Measurements from ENCODE around the gene ANKRD18B. TPM values are rescaled to one million over a fixed set of nuclear protein-coding genes. Genes with fewer than 3 reads are reported as not detected.
"Not testable (repeated sequence)": the region's sequence is repeated elsewhere in the genome, so short reads cannot be mapped to it uniquely, and the experiment has no call there.

ANKRD18B gene
- total and polyA plus RNA-seq, 4 donors, result not detected

DNA sequence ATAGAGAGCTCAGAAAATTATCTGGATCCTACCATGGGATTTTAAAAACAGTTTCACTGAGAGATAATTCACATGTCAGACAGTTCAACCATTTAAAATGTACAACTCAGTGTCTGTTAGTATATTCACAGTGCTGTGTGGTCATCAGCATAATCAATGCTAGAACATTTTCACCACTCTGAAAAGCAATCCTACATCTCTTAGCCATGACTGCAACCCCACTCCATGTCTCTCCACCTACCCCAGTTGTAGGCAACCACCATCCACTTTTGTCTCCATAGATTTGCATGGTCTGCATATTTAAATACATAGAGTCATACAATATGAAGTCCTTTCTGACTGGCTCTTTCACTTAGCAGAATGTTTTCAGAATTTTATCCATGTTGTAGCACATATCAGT is 27.1 kb downstream of the ANKRD18B start:
- H3K9me3 ChIP-seq (ENCODE audit: control insufficient read depth, low read length); H3K27ac ChIP-seq (ENCODE audit: low read depth in 1 of 2, low read length in 2 of 2); H3K27me3 ChIP-seq (ENCODE audit: control insufficient read depth in 1 of 2, insufficient read depth in 2 of 2, low read length in 1 of 2); H3K36me3 ChIP-seq (ENCODE audit: control insufficient read depth in 1 of 2, insufficient read depth in 2 of 2, low read length in 1 of 2); H3K4me3 ChIP-seq (ENCODE audit: low read length in 2 of 2); DNase-seq; ATAC-seq (ENCODE audit: low FRiP score); intact Hi-C loops (cut with DNase I); H3K4me1 ChIP-seq (ENCODE audit: control insufficient read depth in 1 of 2, insufficient read depth in 2 of 2, low read length in 2 of 2): not testable (repeated sequence)

DNA sequence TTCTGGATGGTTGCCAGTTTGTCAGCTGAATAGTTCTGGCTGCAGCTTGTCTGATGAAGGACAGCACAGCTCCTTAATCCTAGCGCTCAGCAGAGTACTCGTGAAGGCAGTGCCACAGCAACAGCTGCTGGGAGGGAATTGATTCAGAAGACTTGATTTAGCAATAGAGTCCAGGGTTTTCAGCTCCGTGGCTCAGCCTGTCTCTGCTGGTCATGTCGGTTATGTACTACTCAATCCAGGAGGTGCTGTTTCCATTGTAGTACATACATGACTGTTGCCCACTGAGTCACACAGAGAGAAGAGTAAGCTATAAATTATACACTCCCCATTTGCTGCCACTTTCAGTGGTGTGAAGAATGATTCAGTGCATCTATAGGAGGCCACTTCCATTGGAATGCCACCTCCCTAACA is 28.3 kb downstream of the ANKRD18B start:
- WGBS, 2 donors, result 7% methylated on average over 4 of the region's 4 CpGs
- H3K27me3 ChIP-seq (ENCODE audit: control insufficient read depth in 1 of 2, insufficient read depth in 2 of 2, low read length in 1 of 2); H3K9me3 ChIP-seq (ENCODE audit: control insufficient read depth, low read length); H3K4me1 ChIP-seq (ENCODE audit: control insufficient read depth in 1 of 2, insufficient read depth in 2 of 2, low read length in 2 of 2); H3K36me3 ChIP-seq (ENCODE audit: control insufficient read depth in 1 of 2, insufficient read depth in 2 of 2, low read length in 1 of 2); ATAC-seq (ENCODE audit: low FRiP score); H3K4me3 ChIP-seq (ENCODE audit: low read length in 2 of 2); DNase-seq; intact Hi-C loops (cut with DNase I); H3K27ac ChIP-seq (ENCODE audit: low read depth in 1 of 2, low read length in 2 of 2): not testable (repeated sequence)

DNA sequence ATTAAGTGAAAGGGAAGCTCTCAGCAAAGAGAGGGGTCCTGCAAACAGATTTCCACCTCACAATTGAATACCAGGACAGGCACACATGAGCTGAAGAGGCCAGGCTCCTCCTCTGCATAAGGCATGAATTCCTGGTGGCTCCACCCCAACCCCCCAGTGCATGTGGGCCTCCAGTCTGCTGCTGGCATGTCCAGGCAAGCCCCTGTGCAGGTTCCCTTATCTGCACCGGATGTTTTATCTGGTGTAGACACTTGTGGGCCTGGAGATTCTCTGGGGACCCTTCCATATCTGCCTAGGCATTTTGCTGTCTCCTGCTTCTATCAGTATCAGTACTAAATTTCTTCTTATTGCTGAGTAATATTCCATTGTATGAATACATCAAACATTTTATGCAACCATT is 36.2 kb downstream of the ANKRD18B start:
- H3K36me3 ChIP-seq (ENCODE audit: control insufficient read depth in 1 of 2, insufficient read depth in 2 of 2, low read length in 1 of 2); H3K4me1 ChIP-seq (ENCODE audit: control insufficient read depth in 1 of 2, insufficient read depth in 2 of 2, low read length in 2 of 2); H3K4me3 ChIP-seq (ENCODE audit: low read length in 2 of 2); H3K27me3 ChIP-seq (ENCODE audit: control insufficient read depth in 1 of 2, insufficient read depth in 2 of 2, low read length in 1 of 2); DNase-seq; H3K27ac ChIP-seq (ENCODE audit: low read depth in 1 of 2, low read length in 2 of 2); ATAC-seq (ENCODE audit: low FRiP score); intact Hi-C loops (cut with DNase I); H3K9me3 ChIP-seq (ENCODE audit: control insufficient read depth, low read length): not testable (repeated sequence)
- 18 to 49% methylated on average over 1 of the region's 1 CpG for WGBS, 2 donors

DNA sequence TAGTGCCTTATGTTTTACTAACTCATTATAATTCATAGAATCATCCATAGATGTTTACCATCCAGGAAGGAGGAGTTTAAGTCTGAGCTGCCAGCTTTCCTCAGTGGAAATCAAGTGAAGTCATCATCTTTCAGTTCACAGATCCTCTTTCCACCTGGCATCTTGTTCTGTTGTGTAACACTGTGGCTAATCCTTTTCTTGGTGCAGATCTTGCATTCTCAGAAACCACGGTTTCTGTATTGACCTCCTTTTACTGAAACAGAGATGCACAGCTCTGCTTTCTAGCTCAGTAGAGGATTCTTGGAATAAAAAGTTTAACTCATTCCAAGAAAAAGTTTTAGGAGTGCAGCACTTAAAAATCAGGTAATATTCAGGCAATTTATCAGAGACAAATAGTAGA is 38.1 kb downstream of the ANKRD18B start:
- DNase-seq; H3K9me3 ChIP-seq (ENCODE audit: control insufficient read depth, low read length); H3K36me3 ChIP-seq (ENCODE audit: control insufficient read depth in 1 of 2, insufficient read depth in 2 of 2, low read length in 1 of 2); intact Hi-C loops (cut with DNase I); H3K27ac ChIP-seq (ENCODE audit: low read depth in 1 of 2, low read length in 2 of 2); ATAC-seq (ENCODE audit: low FRiP score); H3K4me1 ChIP-seq (ENCODE audit: control insufficient read depth in 1 of 2, insufficient read depth in 2 of 2, low read length in 2 of 2); H3K27me3 ChIP-seq (ENCODE audit: control insufficient read depth in 1 of 2, insufficient read depth in 2 of 2, low read length in 1 of 2); H3K4me3 ChIP-seq (ENCODE audit: low read length in 2 of 2): not testable (repeated sequence)
- 53 to 69% methylated on average over 1 of the region's 1 CpG for WGBS, 2 donors

DNA sequence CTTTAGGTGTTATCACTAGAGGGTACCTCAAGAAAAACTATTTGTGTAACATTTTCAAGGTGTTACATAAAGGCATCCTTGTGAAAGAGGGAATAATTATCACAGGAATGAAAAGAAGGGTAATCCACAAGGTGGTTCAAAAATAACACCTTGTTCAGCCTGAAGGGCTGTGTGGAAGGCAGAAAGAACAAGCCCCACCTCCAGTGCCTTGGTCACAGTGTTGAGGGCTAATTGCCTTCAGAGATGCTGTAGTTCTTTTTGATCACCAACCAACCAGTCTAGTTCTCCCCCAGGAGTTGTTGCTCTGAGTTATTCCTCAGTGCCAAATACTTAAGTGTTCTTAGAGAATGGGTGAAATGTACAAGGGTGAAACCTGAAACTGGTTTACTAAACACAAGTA is 43.7 kb downstream of the ANKRD18B start:
- H3K4me3 ChIP-seq (ENCODE audit: low read length in 2 of 2); H3K9me3 ChIP-seq (ENCODE audit: control insufficient read depth, low read length); H3K36me3 ChIP-seq (ENCODE audit: control insufficient read depth in 1 of 2, insufficient read depth in 2 of 2, low read length in 1 of 2); H3K4me1 ChIP-seq (ENCODE audit: control insufficient read depth in 1 of 2, insufficient read depth in 2 of 2, low read length in 2 of 2); intact Hi-C loops (cut with DNase I); H3K27me3 ChIP-seq (ENCODE audit: control insufficient read depth in 1 of 2, insufficient read depth in 2 of 2, low read length in 1 of 2); H3K27ac ChIP-seq (ENCODE audit: low read depth in 1 of 2, low read length in 2 of 2); ATAC-seq (ENCODE audit: low FRiP score); DNase-seq: not testable (repeated sequence)

DNA sequence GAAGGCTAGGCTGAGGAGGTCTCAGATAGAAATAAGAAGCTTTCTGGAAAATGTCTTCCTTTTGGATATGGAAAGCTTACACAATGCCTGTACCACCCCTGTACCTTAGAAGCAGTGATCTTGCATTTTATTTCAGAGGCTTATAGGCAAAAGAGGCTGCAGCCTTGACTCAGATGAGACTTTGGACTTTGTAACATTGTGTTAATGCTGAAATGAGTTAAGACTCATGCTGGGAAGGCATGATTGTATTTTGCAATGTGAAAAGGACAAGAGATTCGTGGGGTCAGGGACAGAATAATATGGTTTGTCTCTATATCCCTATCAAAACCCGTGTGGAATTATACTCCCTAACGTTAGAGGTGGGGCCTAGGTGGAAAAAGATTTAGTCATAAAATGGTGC is 53.7 kb downstream of the ANKRD18B start:
- intact Hi-C loops (cut with DNase I); H3K27me3 ChIP-seq (ENCODE audit: control insufficient read depth in 1 of 2, insufficient read depth in 2 of 2, low read length in 1 of 2); H3K4me3 ChIP-seq (ENCODE audit: low read length in 2 of 2); DNase-seq; H3K4me1 ChIP-seq (ENCODE audit: control insufficient read depth in 1 of 2, insufficient read depth in 2 of 2, low read length in 2 of 2); H3K36me3 ChIP-seq (ENCODE audit: control insufficient read depth in 1 of 2, insufficient read depth in 2 of 2, low read length in 1 of 2); H3K27ac ChIP-seq (ENCODE audit: low read depth in 1 of 2, low read length in 2 of 2); H3K9me3 ChIP-seq (ENCODE audit: control insufficient read depth, low read length); ATAC-seq (ENCODE audit: low FRiP score): not testable (repeated sequence)
- WGBS, 2 donors, result 84 to 91% methylated on average over 3 of the region's 3 CpGs

DNA sequence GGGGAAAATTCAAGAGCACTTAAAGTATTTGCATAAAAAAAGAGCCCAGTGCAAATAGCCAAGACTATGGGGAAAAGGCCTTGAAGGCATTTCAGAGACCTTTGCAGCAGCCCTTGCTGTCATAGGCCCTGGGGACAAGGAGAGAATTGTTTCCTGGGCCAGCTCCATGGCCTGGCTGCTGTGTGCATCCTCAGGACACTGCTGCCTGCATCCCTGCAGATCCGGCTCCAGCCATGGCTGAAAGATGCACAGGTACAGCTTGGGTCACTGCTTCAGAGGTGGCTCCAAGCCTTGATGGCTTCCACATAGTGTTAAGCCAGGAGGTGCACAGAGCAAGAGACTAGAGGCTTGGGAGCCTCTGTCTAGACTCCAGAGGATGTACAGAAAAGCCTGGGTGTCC is 55.9 kb downstream of the ANKRD18B start:
- ATAC-seq (ENCODE audit: low FRiP score); intact Hi-C loops (cut with DNase I): not testable (repeated sequence)
- 84 to 89% methylated on average over 1 of the region's 1 CpG for WGBS, 2 donors

DNA sequence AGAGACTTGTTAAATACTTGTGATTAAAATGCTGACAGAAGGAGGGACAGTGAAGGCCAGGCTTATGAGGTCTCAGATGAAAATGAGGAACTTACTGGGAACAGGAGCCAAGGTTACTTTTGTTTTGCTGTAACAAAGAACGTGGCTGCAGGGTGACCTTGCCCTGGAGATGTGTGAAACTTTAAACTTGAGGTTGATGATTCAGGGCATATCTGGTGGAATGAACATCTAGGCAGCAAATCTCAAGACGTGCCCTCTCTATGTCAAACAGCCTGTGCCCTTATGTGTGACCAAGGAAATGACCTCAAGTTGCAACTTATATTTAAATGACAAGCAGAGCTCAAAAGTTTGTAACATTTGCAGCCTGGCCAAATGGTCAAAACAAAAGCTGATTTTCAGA is 58.6 kb downstream of the ANKRD18B start:
- DNase-seq; H3K9me3 ChIP-seq (ENCODE audit: control insufficient read depth, low read length); H3K27ac ChIP-seq (ENCODE audit: low read depth in 1 of 2, low read length in 2 of 2); ATAC-seq (ENCODE audit: low FRiP score); H3K36me3 ChIP-seq (ENCODE audit: control insufficient read depth in 1 of 2, insufficient read depth in 2 of 2, low read length in 1 of 2); H3K4me3 ChIP-seq (ENCODE audit: low read length in 2 of 2); H3K4me1 ChIP-seq (ENCODE audit: control insufficient read depth in 1 of 2, insufficient read depth in 2 of 2, low read length in 2 of 2); intact Hi-C loops (cut with DNase I); H3K27me3 ChIP-seq (ENCODE audit: control insufficient read depth in 1 of 2, insufficient read depth in 2 of 2, low read length in 1 of 2): not testable (repeated sequence)
- WGBS, 2 donors, result 68% methylated on average over 2 of the region's 2 CpGs

More for the DNA sequence above, 55.9 kb downstream of the ANKRD18B start:
- H3K9me3 ChIP-seq (ENCODE audit: control insufficient read depth, low read length); H3K27ac ChIP-seq (ENCODE audit: low read depth in 1 of 2, low read length in 2 of 2); H3K4me1 ChIP-seq (ENCODE audit: control insufficient read depth in 1 of 2, insufficient read depth in 2 of 2, low read length in 2 of 2); H3K36me3 ChIP-seq (ENCODE audit: control insufficient read depth in 1 of 2, insufficient read depth in 2 of 2, low read length in 1 of 2); DNase-seq; H3K4me3 ChIP-seq (ENCODE audit: low read length in 2 of 2); H3K27me3 ChIP-seq (ENCODE audit: control insufficient read depth in 1 of 2, insufficient read depth in 2 of 2, low read length in 1 of 2): not testable (repeated sequence)

DNA sequence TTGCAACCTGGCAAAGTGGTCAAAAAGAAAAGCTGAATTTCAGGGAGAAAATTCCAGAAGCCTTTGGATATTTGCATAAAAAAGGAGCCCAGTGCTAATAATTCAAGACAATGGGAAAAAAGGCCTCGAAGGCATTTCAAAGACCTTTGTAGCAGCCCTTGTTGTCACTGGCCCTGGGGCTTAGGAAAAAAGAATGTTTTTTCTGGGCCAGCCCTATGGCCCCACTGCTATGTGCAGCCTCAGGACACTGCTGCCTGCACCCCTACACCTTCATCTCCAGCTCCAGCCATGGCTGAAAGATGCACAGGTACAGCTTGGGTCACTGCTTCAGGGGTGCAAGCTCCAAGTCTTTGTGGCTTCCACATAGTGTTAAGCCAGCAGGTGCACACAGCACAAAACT is 62.1 kb downstream of the ANKRD18B start:
- WGBS, 2 donors, result no CpG with 5 or more reads among the region's 1 CpG
- H3K27ac ChIP-seq (ENCODE audit: low read depth in 1 of 2, low read length in 2 of 2); H3K36me3 ChIP-seq (ENCODE audit: control insufficient read depth in 1 of 2, insufficient read depth in 2 of 2, low read length in 1 of 2); DNase-seq; H3K4me3 ChIP-seq (ENCODE audit: low read length in 2 of 2); H3K27me3 ChIP-seq (ENCODE audit: control insufficient read depth in 1 of 2, insufficient read depth in 2 of 2, low read length in 1 of 2); ATAC-seq (ENCODE audit: low FRiP score); H3K4me1 ChIP-seq (ENCODE audit: control insufficient read depth in 1 of 2, insufficient read depth in 2 of 2, low read length in 2 of 2); intact Hi-C loops (cut with DNase I); H3K9me3 ChIP-seq (ENCODE audit: control insufficient read depth, low read length): not testable (repeated sequence)
